GM11168 (cell line): ENCODE data around the gene ALDH1B1.

Experiments
- in situ Hi-C: fragments of 300-500 bp; cut with MboI; formaldehyde crosslinking; loops from one replicate; pipeline ENCODE4 v1.12.0; 2022; ENCODE audit warnings: low sequenced_read_pairs; ENCODE audit not compliant: unreplicated experiment

The ALDH1B1 gene

DNA sequence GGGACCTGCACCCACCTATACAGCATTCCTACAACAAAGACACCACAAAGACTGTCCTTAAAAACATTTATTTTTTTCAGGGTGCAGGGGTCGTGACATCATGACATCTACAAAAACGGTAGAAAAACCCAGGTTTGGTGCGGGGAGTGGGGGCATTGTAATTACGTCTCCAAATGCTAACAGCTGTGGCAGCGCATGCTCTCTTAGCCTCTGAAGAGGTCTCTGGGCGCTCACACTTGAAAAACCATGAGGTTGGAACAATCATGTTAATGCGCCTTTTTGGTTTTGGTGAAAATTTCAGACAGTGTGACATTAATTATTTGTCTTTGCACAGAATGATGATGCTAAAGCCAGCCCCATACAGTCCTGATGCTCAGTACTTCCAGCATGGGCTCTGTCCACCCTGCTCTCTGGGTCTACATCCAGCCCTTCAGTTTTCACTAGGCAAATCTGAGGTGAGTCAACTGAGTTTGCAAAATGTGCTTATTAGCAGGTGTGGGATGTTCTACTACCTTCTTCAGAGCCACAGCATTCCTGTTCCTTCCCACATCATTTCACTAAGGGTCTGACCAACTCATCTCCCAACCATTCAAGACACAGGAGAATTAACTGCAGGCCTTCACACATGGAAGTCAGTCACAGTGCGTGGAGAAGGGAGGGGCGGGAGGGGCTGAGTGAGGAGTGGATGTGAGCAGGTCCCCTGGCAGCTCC, 14.1 kb downstream of the ALDH1B1 start:
- in situ Hi-C loops, result no loop called here

- in situ Hi-C loops, result no loop called here
These were observed 16.2 kb downstream of the ALDH1B1 start for GRCh38 chr9:38408719-38409118.

DNA sequence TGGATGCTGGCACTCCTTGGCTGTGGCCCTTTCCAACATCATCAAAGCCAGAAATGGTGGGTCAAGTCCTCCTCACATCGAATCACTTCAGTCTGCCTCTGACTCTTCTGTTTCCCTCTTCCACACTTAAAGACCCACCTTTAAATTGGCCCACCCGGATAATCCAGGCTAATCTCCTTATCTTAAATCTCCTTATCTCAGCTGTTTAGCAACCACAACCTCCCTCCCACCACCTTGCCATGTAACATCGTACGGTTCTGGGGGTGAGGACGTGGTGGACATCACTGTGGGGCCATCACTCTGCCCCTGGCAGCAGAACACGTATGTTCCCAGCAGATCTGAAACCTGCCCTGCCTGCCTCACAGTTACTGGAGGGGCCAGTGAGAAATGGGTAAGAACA, 20.2 kb downstream of the ALDH1B1 start:
- in situ Hi-C loops, result no loop called here

DNA sequence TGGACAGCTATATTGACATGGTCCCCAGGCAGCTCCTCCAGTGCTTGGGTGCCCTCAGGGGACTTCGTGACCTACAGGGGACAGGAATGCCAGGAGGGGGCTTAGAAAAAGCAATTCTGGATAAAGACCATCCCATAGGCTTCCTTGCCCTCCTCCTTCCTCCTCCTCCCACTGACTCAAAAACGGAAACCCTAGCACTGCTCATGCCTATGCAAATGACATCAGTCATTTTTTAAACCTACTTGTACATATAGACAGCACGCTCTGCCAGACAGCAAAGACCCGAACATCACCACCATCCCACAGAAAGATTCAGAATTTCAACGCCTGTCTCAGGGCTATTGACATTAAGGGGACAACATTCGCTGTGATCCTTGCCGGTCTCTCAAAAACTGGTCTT, 20.8 kb downstream of the ALDH1B1 start:
- in situ Hi-C loops, result no loop called here

GRCh38 chr9:38414040-38414723, 21.7 kb downstream of the ALDH1B1 start:
- in situ Hi-C loops, result no loop called here

- in situ Hi-C loops, result no loop called here
These were observed 23.4 kb downstream of the ALDH1B1 start for GRCh38 chr9:38415856-38416255.

DNA sequence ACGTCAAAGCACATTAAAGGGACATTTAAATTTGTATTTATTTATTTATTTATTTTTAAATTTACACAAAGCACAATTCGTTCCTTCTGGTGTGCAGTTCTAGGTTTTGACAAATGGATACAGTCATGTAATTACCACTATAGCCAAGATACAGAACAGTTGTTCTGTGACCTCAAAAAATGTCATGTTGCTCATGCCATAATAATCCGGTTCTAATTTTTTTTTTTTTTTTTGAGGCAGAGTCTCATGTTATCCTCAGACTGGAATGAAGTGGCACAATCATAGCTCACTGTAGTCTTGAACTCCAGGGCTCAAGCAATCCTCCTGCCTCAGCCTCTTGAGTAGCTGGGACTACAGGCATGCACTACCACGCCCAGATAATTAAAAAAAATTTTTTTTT, 24.0 kb downstream of the ALDH1B1 start:
- in situ Hi-C loops, result no loop called here

DNA sequence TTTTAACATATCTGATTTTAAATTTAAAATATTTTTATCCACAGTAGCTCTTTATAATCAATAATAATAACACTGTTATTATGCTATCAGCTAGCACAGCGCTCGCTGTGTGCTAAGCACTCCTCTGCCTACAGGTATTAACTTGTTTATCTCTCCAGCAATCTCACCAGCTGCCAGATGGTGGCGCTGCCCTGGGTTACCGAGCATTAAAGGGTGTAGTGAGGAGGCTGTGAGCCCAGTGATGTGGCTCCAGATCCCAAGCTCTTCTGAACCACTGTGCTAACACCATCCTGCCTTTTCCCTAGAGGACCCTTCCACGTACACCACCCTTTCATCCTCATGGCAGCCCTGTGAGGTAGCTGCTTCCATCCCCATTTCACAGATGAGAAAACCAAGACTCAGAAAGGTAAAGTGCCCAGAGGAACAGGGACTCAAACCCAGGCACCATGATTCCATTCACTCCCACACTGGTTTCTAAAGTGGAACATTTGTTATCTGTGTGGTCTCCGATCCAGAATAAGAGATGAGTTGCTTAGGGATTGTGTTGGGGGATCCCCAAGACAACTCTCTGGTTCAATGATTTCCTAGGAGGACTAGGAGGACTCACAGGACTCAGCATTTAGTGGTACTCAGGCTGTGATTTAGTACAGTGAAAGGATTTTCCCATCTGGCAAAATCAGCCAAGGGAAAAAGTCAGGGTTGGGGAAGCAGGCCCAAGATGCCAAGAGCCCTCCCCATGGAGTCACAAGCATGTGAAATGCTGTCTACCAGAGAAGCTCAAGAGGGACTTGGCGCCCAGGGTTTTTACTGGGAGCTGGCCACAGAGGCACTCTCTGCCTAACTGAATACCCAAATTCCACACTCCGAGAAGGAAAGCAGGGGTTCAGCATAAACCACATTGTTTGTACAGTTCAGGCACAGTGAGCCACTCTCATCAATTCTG, 24.8 kb downstream of the ALDH1B1 start:
- in situ Hi-C loops, result no loop called here

DNA sequence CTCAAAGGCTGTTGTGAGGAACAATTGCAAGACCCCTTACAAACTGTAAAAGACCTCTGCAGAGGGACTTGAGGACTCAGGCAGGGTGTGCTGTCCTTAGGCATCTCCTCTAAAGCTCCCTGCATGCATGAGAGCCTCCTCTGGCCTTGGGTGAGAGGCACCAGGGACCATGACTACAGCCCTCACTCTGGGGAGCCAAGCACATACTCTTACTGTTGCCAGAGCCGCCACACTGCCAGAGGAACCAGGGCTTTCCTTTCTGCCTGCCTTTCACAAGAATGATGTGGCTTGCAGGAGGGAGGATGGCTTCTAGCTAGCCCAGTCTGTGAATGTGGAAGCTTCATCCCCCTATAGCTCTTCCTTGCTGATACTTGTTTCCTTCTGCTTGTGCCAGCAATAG, 25.9 kb downstream of the ALDH1B1 start:
- in situ Hi-C loops, result no loop called here

DNA sequence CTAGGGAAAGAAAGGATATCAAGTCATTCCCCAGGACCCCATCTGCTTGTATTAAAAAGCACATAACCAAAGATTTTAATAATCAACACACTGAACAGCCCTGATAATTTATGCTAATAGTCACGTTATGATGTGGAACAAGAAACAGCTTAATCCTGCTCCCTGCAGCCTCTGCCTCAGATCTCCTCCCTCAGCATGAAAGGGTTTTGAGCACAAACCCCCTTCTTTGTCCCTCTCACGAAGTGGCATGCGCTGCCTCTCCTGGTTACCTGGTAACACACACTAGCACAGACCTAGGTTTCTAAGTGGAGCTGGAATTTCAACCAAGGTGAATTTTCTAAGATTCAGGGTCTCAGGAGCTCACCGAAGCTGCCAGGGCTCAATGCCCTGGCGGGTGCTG, 26.7 kb downstream of the ALDH1B1 start:
- in situ Hi-C loops, result no loop called here

DNA sequence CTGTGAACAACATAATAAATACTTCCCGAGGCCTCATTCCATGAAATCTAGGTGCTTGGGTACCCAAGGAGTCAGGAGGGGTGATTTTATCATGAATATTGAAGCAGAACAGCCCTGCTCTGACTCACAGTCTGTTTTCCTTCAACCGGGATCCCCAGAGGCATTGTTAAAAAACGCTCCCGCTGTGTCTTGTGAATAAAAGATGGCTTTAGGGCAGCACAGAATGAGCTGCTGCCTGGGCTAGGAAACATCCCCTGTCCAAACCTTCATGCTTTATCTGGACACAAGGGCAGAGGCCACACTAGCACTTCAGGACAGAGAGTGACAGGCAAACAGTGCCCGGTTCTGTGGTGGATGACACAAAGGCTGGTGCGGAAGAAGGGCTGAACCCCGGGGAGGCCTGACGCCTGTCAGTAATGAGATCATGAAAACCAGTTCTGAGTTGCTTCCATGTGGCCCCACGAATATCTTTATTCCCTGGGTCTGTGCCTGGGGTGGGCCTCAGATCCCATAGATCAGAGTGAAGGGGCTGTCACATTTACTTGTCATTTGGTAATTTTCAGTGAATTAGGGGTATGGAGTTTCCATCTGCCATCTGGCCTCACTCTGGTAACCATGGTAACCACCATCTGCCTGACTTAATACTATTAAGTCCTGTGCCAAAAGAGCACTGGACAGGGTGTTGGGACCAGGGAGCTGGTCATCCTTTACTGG, 29.2 kb downstream of the ALDH1B1 start:
- in situ Hi-C loops, result no loop called here

DNA sequence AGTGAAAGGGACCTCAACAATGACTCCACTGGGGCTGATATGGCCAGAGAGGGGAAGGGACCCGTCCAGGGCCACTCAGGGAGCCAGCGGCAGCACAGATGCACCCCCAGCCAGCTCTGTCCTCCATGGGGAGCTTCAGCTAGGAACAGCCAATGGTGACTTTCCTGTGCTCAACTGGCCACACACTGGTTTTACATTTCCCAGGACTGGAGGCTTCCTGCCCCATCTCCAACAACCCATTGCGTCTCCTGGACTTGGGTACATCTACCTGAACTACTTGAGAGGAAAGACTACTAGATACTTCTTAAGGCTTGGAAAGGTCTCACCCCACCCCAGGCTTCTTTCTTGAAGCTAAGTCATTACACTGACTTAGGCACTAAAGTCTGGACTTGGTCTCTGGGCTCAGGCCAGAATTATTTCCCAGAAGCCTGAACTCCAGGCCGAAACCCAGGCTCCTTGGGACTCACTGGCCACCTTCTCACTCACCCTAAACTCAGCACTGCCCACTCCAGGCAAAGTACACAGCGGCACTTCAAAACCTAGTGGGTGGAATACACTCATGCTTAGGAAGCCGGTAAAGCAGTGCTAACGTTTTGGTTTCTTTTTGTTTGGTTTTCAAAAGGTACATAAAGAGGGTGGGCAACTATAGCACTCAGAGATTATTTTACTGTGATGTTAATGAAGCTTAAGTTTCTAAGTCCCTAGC, 30.2 kb downstream of the ALDH1B1 start:
- in situ Hi-C loops, result no loop called here

DNA sequence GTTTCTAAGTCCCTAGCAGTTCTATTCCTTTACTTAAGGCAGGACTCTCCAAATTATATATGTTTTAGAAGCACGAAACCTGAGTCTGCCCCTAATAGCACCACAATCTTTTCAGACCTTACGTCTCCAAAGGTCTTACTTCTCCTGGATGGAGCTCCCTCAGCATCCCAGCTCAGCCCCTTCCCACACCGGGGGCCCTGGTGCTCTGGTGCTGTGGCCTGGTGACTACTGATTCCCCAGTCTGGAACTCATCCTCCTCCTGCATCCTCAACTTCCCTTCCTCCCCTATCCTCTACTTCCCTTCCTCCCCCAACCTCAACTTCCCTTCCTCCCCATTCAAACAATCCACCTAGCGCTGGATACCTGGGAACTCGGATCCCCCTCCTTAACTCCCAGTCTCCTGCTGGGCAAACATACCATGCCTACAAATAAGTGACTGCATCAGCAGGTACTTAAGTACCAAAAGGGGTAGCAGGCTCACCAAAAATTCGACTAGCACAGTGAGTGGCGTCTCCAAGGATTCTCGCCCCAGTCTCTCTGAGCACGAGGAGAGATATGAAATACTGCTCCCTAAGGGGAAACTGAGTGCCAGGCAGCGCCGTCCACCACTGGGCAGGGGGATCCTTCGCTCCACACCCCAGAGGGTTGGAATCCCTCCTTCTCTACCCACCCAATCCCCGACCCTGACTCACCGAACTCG, 30.9 kb downstream of the ALDH1B1 start:
- in situ Hi-C loops, result no loop called here

- in situ Hi-C loops, result no loop called here
These were observed 31.7 kb downstream of the ALDH1B1 start, which contains the start of gene IGFBPL1 for GRCh38 chr9:38423973-38424843. TSS of gene IGFBPL1 (minus strand) at chr9:38424454. CDS start at chr9:38424424, 30 bp downstream.

DNA sequence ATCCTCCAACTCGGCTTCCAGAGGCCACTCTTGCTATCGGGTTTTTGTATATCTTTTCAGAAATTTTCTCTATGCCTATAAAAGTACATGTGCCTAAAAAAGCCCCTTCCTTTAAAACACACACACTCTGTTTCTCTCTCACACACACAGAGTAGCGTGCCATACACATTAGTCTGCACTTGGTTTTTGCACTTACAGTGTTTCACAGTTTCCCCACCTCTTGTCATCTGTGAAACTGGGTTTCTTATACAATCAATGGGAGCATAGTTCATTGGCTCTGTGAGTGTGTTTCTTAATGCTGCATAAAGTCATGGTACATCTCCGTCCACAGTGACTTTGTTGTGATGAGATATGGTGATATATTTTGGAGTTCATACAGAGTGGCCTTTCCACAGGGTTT, 32.4 kb downstream of the ALDH1B1 start:
- in situ Hi-C loops, result no loop called here

GRCh38 chr9:38428062-38428461, 35.6 kb downstream of the ALDH1B1 start:
- in situ Hi-C loops, result no loop called here

- in situ Hi-C loops, result no loop called here
These were observed 38.6 kb downstream of the ALDH1B1 start for GRCh38 chr9:38431116-38431515.

- in situ Hi-C loops, result no loop called here
These were observed 40.5 kb downstream of the ALDH1B1 start for GRCh38 chr9:38432922-38433510.
